GM10248 (cell line): ENCODE results near the gene DNAJC1.
"Not testable (repeated sequence)": the region's sequence is repeated elsewhere in the genome, so short reads cannot be mapped to it uniquely, and the experiment has no call there.

Experiments used
- CTCF ChIA-PET: fragments of 300-600 bp; sonication (Branson Sonifier 250); formaldehyde crosslinking; extraction: SDS; loops from one replicate; lab custom pipeline; 2021; ENCODE audit warnings: antibody characterized with exemption; lab: Yijun Ruan, JAX
- POLR2A ChIA-PET: fragments of 350-650 bp; sonication (Branson Sonifier 250); formaldehyde crosslinking; extraction: SDS; loops from one replicate; lab custom pipeline; 2020; ENCODE audit warnings: antibody characterized with exemption; lab: Yijun Ruan, JAX
- DNase-seq: peaks from one replicate; pipeline ENCODE4 v3.0.0; 2012; ENCODE audit errors: extremely low spot score
- TF ChIP-seq, protein P1 (sequence below): IDR thresholded peaks from 2 replicates; pipeline ENCODE4 v1.5.1; 2012; ENCODE audit warnings: mild to moderate bottlenecking, low read depth; ENCODE audit errors: extremely low read depth, missing control alignments, control extremely low read depth

Gene DNAJC1

DNA sequence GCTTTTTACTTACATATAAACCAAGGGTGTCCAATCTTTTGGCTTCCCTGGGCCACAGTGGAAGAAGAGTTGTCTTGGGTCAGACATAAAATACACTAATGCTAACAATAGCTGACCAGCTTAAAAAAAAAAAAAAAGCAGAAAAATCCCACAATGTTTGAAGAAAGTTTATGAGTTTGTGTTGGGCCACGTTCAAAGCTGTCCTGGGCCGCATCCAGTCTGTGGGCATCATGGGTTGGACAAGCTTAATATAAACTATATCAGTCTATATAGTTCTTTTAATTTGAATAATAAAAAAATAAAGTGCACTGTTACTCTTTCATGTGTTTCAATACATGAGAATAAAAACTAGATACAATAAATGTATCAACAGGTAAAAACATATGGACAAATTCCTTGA, 179.9 kb downstream of the DNAJC1 start:
- CTCF ChIA-PET: no interaction called here
- POLR2A ChIA-PET: no interaction called here
- DNase-seq: no peak
- TF ChIP-seq, protein P1, sequence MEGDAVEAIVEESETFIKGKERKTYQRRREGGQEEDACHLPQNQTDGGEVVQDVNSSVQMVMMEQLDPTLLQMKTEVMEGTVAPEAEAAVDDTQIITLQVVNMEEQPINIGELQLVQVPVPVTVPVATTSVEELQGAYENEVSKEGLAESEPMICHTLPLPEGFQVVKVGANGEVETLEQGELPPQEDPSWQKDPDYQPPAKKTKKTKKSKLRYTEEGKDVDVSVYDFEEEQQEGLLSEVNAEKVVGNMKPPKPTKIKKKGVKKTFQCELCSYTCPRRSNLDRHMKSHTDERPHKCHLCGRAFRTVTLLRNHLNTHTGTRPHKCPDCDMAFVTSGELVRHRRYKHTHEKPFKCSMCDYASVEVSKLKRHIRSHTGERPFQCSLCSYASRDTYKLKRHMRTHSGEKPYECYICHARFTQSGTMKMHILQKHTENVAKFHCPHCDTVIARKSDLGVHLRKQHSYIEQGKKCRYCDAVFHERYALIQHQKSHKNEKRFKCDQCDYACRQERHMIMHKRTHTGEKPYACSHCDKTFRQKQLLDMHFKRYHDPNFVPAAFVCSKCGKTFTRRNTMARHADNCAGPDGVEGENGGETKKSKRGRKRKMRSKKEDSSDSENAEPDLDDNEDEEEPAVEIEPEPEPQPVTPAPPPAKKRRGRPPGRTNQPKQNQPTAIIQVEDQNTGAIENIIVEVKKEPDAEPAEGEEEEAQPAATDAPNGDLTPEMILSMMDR: no peak

DNA sequence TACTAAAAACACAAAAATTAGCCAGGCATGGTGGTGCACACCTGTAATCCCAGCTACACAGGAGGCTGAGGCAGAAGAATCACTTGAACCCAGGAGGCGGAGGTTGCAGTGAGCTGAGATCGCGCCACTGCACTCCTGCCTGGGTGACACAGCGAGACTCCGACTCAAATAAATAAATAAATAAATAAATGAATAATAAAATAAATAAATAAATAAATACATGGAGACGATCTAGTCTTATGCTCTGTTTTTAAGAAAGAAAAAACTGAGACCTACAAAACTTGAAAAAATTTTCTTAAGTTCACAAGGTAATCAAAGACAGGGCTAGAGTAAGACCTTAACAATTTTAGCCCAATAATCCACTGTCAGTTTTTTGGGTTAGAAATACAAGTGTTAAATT, 181.3 kb downstream of the DNAJC1 start:
- DNase-seq, POLR2A ChIA-PET, CTCF ChIA-PET: not testable (repeated sequence)

DNA sequence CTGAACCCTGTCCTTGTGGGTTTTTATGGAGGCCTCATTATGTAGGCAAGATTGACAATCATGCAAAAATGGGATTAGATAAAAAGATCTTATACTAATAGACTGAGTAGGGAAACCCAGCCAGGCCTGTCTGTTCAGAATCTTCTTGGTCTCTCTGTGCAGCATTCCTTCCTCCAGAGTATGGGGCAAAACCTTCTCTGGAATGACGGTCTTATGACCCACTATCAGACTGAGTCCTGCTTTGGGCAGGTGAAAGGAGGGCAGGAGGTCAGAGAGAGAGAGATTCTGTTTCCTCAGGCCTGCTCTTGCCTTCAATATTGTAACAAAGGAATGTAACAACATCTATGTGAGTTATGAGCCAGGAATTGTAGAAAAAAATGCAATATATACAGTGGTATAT, 182.6 kb downstream of the DNAJC1 start:
- no peak for DNase-seq
- ChIA-PET CTCF (no interaction called here), POLR2A (no interaction called here)
- TF ChIP-seq, protein P1: no peak

DNA sequence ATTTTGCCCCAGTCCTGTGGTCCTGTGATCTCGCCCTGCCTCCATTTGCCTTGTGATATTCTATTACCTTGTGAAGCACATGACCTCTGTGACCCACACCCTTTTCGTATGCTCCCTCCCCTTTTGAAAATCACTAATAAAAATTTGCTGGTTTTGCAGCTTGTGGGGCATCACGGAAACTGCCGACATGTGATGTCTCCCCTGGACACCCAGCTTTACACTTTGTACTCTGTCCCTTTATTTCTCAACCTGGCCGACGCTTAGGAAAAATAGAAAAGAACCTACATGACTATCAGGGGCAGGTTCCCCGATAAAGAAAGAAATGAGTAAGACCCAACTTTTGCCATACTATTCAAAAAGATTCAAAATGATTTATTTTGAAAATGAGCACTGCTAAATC, 185.1 kb downstream of the DNAJC1 start:
- POLR2A ChIA-PET: not testable (repeated sequence)
- CTCF ChIA-PET: interaction anchor here (1.4 kb wide), 1 partner anchor 11 kb away, joined by 3 read pairs; no protein-coding TSS in a partner anchor

DNA sequence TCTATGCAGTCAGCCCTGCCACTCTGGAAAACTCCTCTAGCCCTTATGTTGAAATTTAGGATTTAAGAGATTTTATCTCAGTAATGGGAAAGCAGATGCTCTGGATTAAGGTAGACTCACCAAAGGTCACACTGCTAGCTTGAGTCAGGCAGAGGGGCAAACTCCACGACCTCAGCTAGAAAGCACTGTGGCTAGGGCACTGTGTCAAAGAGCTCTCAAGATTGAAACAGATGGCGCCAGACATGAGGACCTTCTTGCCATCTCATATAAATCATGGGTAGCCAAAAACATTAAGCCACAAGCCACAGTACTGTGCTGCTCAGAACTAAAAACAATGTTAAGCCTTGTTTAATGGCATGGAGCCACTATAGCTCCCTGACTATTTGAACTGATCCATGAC, 188.7 kb downstream of the DNAJC1 start:
- ChIA-PET CTCF (no interaction called here), POLR2A (no interaction called here)
- no peak for DNase-seq
- TF ChIP-seq, protein P1: no peak

More for the DNA sequence above, 185.1 kb downstream of the DNAJC1 start:
- DNase-seq: not testable (repeated sequence)

DNA sequence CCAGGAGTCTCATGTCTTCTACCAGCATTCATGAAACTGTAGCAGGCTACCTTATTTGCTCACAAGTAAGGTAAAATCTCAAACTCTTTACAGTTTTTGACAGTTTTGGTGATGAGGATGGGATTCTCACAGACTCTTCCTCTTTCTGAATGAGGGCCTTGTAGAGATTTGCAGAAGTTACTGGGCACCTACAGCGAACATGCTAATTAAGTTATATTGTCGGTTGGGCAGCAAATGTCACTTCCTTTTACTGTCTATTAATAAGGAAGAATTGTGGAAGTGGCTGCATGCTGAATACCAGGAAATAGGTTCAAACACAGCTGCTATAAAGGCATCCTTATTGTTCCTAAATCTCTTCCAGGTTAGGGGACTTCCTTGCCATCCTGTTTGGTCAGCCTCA, 189.6 kb downstream of the DNAJC1 start:
- ChIA-PET CTCF (no interaction called here), POLR2A (no interaction called here)
- TF ChIP-seq, protein P1: no peak
- DNase-seq: no peak

DNA sequence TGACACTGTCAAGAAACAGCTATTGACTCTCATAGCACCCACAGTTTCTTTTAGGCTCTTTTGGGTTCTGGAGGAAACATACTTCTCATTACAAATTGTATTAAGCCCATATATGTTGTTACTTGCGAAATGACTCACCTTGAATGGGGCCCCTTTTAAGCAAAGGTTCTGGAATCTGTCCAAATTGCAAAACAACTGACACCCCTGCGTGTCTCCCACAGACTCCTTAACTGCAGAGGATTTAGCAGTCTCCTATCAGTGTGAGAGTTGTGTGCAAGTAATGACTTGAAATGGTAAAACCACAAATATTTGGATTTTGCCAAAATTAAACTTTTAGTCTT, 192.3 kb downstream of the DNAJC1 start:
- CTCF ChIA-PET: no interaction called here
- no peak for DNase-seq
- POLR2A ChIA-PET: no interaction called here
- TF ChIP-seq, protein P1: no peak

DNA sequence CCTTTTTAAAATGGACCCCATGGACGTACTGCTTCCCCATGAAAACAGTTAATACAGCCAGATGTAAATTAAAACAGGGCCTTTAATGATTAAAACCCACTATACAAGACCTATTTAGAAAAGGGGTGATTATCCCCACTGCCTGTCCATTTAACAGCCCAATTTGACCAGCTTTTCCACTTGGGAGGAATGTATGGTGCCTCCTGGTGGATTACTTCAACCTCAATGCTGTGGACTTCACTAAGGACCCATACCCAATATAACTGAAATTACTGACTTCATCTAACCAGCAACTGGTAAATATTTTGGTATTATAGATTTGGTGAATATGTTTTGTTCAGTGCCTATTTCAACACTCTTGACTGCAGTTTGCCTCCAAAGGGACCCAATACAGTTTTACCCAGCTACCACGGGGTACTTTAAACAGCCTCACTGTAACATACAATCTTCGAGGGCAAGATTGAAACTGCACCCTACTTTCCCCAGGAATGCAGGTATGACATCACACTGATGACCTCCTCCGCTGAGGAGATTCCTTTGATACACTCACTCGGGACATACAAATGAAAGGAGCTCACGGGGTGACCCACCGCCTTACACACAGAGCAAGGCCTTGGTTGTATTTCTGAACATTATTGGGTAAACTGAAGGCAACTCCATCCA, 192.8 kb downstream of the DNAJC1 start:
- CTCF ChIA-PET: no interaction called here
- TF ChIP-seq, protein P1: no peak
- no peak for DNase-seq
- POLR2A ChIA-PET: no interaction called here
